ENCODE measurements around the gene KIFAP3.

DNA sequence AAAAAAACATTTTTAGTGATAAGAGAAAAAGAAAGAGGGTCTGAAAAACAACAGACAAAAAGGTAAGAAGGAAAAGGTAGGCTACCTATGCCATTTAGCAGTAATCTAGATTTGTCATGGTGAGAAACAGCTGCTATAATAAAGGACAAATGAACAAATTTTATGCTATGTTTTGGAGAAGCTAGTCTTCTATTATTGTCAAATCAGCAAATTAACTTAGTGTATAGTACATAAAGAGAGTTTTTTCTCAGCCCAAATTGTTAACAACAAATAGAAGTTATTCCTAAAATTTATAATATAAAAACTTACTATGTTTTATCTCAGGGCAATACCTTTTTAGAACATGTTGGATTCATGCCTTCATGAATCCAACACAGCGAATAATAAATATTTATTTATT, 88.7 kb downstream of the KIFAP3 start:
- TF ChIP-seq, protein P1, sequence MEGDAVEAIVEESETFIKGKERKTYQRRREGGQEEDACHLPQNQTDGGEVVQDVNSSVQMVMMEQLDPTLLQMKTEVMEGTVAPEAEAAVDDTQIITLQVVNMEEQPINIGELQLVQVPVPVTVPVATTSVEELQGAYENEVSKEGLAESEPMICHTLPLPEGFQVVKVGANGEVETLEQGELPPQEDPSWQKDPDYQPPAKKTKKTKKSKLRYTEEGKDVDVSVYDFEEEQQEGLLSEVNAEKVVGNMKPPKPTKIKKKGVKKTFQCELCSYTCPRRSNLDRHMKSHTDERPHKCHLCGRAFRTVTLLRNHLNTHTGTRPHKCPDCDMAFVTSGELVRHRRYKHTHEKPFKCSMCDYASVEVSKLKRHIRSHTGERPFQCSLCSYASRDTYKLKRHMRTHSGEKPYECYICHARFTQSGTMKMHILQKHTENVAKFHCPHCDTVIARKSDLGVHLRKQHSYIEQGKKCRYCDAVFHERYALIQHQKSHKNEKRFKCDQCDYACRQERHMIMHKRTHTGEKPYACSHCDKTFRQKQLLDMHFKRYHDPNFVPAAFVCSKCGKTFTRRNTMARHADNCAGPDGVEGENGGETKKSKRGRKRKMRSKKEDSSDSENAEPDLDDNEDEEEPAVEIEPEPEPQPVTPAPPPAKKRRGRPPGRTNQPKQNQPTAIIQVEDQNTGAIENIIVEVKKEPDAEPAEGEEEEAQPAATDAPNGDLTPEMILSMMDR (IDR thresholded peaks at IDR 0.05): no peak
- TF ChIP-seq POLR2A (IDR thresholded peaks at IDR 0.05): no peak

Data from adrenal gland (tissue), 5 donors.